ENCODE results near the gene MSANTD1. TPM values are rescaled to one million over a fixed set of nuclear protein-coding genes. Genes with fewer than 3 reads are reported as not detected.
A peak's percentile ranks its signal among the peaks of the same experiment; 100 is the strongest.

MSANTD1 gene
- total and polyA plus RNA-seq, 8 donors, result 0.31 to 5.8 (median 2.6) TPM; not detected in 2

- no peaks in the 10 kb centered on the region for H3K27me3 ChIP-seq
- 76 to 83% (median 81%) methylated on average over 21 to 28 of the region's 28 CpGs for WGBS, 5 donors
- H3K27ac ChIP-seq, result no peak overlapping the region
- no peaks in the 10 kb centered on the region for H3K36me3 ChIP-seq
- no peak overlapping the region for H3K4me3 ChIP-seq
- TF ChIP-seq EP300 (IDR thresholded peaks at IDR 0.05) (no peak), POLR2AphosphoS5 (IDR thresholded peaks at IDR 0.05) (no peak), POLR2A (IDR thresholded peaks at IDR 0.05) (no peak)
- TF ChIP-seq, protein P1, sequence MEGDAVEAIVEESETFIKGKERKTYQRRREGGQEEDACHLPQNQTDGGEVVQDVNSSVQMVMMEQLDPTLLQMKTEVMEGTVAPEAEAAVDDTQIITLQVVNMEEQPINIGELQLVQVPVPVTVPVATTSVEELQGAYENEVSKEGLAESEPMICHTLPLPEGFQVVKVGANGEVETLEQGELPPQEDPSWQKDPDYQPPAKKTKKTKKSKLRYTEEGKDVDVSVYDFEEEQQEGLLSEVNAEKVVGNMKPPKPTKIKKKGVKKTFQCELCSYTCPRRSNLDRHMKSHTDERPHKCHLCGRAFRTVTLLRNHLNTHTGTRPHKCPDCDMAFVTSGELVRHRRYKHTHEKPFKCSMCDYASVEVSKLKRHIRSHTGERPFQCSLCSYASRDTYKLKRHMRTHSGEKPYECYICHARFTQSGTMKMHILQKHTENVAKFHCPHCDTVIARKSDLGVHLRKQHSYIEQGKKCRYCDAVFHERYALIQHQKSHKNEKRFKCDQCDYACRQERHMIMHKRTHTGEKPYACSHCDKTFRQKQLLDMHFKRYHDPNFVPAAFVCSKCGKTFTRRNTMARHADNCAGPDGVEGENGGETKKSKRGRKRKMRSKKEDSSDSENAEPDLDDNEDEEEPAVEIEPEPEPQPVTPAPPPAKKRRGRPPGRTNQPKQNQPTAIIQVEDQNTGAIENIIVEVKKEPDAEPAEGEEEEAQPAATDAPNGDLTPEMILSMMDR (IDR thresholded peaks at IDR 0.05), result no peak
- peak in 1 of 2 donors; percentile 20 for DNase-seq
- no peaks in the 10 kb centered on the region for H3K9me3 ChIP-seq
- intact Hi-C loops (cut with DNase I; ENCODE audit: low total_unique reads), result no loop called here
- no peaks in the 10 kb centered on the region for H3K4me1 ChIP-seq
Measured at GRCh38 chr4:3263053-3263875, 14.3 kb downstream of the MSANTD1 start.

- WGBS, 5 donors, result 62 to 67% (median 64%) methylated on average over 6 of the region's 6 CpGs
- Histone ChIP-seq H3K9me3 (no peaks in the 10 kb centered on the region), H3K4me3 (no peak overlapping the region), H3K36me3 (no peaks in the 10 kb centered on the region), H3K4me1 (no peaks in the 10 kb centered on the region), H3K27ac (no peak overlapping the region), H3K27me3 (no peaks in the 10 kb centered on the region)
- DNase-seq, result peak in 1 of 2 donors; percentile 10
- TF ChIP-seq, protein P1 (IDR thresholded peaks at IDR 0.05), result no peak
- TF ChIP-seq POLR2AphosphoS5 (IDR thresholded peaks at IDR 0.05) (no peak), EP300 (IDR thresholded peaks at IDR 0.05) (no peak), POLR2A (IDR thresholded peaks at IDR 0.05) (no peak)
- intact Hi-C loops (cut with DNase I; ENCODE audit: low total_unique reads), result no loop called here
Measured at GRCh38 chr4:3263876-3264193, 14.9 kb downstream of the MSANTD1 start.

DNA sequence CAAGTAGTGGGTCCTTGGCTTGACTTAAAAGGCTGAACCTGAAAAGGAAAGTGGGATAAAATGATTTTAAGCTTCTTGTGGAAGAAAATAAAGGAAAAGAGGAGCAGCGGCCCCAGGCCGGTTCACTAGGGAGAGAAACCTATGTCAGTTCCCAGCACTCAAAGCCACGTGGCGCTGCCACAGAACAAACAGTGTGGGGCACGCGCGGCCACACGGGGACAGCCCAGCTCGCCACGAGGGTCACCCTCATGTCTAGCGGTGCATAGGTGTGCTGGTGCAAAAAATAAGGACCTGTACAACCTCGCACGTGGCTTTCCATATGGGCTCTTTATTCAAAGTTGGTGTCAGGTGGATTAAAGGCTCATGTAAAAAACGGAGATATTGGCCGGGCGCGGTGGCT lies 17.1 kb downstream of the MSANTD1 start:
- DNase-seq, result peak in 1 of 2 donors; percentile 23
- no peak overlapping the region for H3K4me3 ChIP-seq
- no peaks in the 10 kb centered on the region for H3K36me3 ChIP-seq
- intact Hi-C loops (cut with DNase I; ENCODE audit: low total_unique reads), result no loop called here
- H3K27ac ChIP-seq, result no peak overlapping the region
- H3K9me3 ChIP-seq, result no peaks in the 10 kb centered on the region
- H3K27me3 ChIP-seq, result no peaks in the 10 kb centered on the region
- TF ChIP-seq, protein P1 (IDR thresholded peaks at IDR 0.05), result no peak
- no peak for TF ChIP-seq POLR2AphosphoS5 (IDR thresholded peaks at IDR 0.05)
- TF ChIP-seq EP300 (IDR thresholded peaks at IDR 0.05), result no peak
- TF ChIP-seq POLR2A (IDR thresholded peaks at IDR 0.05), result no peak
- peaks cover 0 to 8% (median 2%) of the 10 kb centered on the region in 4 donors for H3K4me1 ChIP-seq
- 93 to 96% (median 94%) methylated on average over 17 of the region's 17 CpGs for WGBS, 5 donors

DNA sequence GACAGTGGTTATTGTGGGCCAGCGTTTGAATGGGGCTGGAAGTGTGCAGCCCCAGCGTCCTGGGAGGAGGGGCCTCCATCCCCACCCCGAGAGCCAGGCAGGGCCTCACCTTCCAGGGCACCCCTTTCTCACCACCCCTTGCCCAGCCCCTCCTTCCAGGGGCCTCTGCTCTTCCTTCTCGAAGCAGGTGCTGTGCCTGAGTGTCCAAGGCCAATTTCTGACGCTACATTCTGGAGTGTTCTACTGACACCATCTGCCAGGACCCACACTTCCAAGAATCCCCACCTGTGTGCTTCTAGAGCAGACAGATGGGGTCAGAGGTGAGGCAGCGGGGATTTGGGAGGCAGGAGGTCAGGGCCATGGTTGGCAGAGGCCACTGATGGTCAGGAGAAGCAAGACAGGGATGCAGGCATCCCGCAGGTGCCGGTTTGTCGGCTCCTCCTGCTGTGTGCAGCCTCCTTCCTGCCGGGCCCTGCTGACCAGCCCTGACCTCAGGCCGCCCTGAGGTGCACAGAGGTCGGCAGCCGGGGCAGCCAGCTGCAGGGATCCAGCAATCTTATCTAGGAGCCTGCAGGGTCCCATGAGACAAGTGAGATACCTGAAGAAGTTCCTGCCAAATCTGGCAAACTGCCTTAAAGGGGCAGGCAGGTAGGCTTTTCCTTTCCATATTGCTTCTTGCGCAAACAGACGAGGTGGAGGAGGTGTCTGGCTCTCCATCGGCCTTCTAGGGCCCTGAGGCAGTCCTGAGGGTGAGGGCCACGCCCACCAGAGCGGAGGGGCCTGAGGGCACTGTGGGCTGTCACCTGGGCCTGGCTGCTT lies 18.8 kb downstream of the MSANTD1 start:
- no peak for TF ChIP-seq POLR2A (IDR thresholded peaks at IDR 0.05)
- TF ChIP-seq POLR2AphosphoS5 (IDR thresholded peaks at IDR 0.05), result no peak
- no peak for TF ChIP-seq EP300 (IDR thresholded peaks at IDR 0.05)
- TF ChIP-seq, protein P1 (IDR thresholded peaks at IDR 0.05), result no peak
- intact Hi-C loops (cut with DNase I; ENCODE audit: low total_unique reads), result no loop called here
- Histone ChIP-seq H3K4me1 (peaks cover 0 to 8% (median 2%) of the 10 kb centered on the region in 4 donors), H3K27me3 (no peaks in the 10 kb centered on the region), H3K9me3 (no peaks in the 10 kb centered on the region), H3K27ac (no peak overlapping the region), H3K4me3 (no peak overlapping the region), H3K36me3 (no peaks in the 10 kb centered on the region)
- WGBS, 5 donors, result 51 to 70% (median 61%) methylated on average over 13 to 18 of the region's 18 CpGs
- peak in 1 of 2 donors; percentile 19 for DNase-seq
